Adrenal gland (tissue), 12 donors: ENCODE measurements around the gene SV2A. TPM values are rescaled to one million over a fixed set of nuclear protein-coding genes. Genes with fewer than 3 reads are reported as not detected.
"Not testable (repeated sequence)": the region's sequence is repeated elsewhere in the genome, so short reads cannot be mapped to it uniquely, and the experiment has no call there.

Source experiments
- DNase-seq, 7 donors: peaks; one replicate each; pipeline ENCODE4 v3.0.0-alpha.2; 2019 to 2020
- H3K27ac ChIP-seq, 5 donors: fragments of 200-600 bp; sonication (generic) in 4 of 5; 1 replicate in 3 of 5; 2 replicates in 2 of 5; pipeline versions ENCODE4 v1.5.1 to v1.8.0; 2016 to 2020; ENCODE audit warnings: mild to moderate bottlenecking in 1 of 5
- H3K27me3 ChIP-seq: fragments of 200-600 bp; 2 replicates; pipeline ENCODE4 v1.8.0; 2021
- H3K36me3 ChIP-seq, 2 donors: fragments of 200-600 bp; replicated peaks in 1 of 2; 1 replicate in 1 of 2; 2 replicates in 1 of 2; pipeline versions ENCODE4 v1.5.1 to v1.8.0; 2018 to 2022
- H3K4me1 ChIP-seq, 2 donors: fragments of 200-600 bp; replicated peaks in 1 of 2; 1 replicate in 1 of 2; 2 replicates in 1 of 2; pipeline versions ENCODE4 v1.5.1 to v1.8.0; 2018 to 2021
- H3K4me3 ChIP-seq, 4 donors: fragments of 200-600 bp; sonication (generic) in 3 of 4; one replicate each; pipeline ENCODE4 v1.5.1; 2016 to 2018
- H3K9me3 ChIP-seq, 3 donors: fragments of 200-600 bp; sonication (generic) in 1 of 3; replicated peaks in 1 of 3; 1 replicate in 2 of 3; 2 replicates in 1 of 3; pipeline versions ENCODE4 v1.5.1 to v1.8.0; 2016 to 2021
- POLR2A ChIP-seq, 2 donors: fragments of 450-650 bp; IDR thresholded peaks; one replicate each; pipeline ENCODE4 v1.6.1; 2017; ENCODE audit warnings: antibody characterized with exemption in 2 of 2, mild to moderate bottlenecking in 2 of 2, moderate library complexity in 1 of 2
- WGBS, 4 donors: extraction: QIAGEN DNeasy Blood & Tissue Kit in 2 of 4; methylation state at CpG; one replicate each; pipeline versions ENCODE4 v1.1.5 to v1.1.7; 2013 to 2017; 5-methylcytosine and 5-hydroxymethylcytosine counted together
- intact Hi-C, 2 donors: fragments of 100-400 bp; cut with DNase I; formaldehyde crosslinking; loops; one replicate each; pipeline versions ENCODE4 v1.14.1 to v1.15.0; 2022 to 2023
- polyA plus RNA-seq, 3 donors: library from polyadenylated mRNA; stranded (reverse); fragments of 200-250 nt in 2 of 3; fragments of 350-450 nt in 1 of 3; fragmentation: Illumina TruSeq in 1 of 3; extraction: RNeasy Lipid Tissue Mini Kit (QIAGEN cat#74804) in 1 of 3; gene quantifications; one replicate each; pipeline ENCODE4 v1.2.3, GENCODE V29; 2013 to 2014
- total RNA-seq, 9 donors: library from RNA; depleted of rRNA in 4 of 9; stranded (reverse); fragments of >200 nt in 4 of 9; fragments of 120-200 nt in 1 of 9; fragmentation: NEBNext Ultra II Directional in 1 of 9; extraction: Animal tissue kit (Norgen Biotek cat#: 25700) in 1 of 9; gene quantifications; one replicate each; pipeline versions ENCODE4 v1.1.0 to v1.2.4, GENCODE V29; 2013 to 2023
- TF ChIP-seq, protein P1 (sequence below), 6 experiments: fragments of 450-650 bp in 4 of 6; fragments of 200-600 bp in 2 of 6; sonication (generic) in 1 of 6; IDR thresholded peaks; 1 replicate in 5 of 6; 2 replicates in 1 of 6; pipeline versions ENCODE4 v1.5.1 to v1.8.0; 2016 to 2021; ENCODE audit warnings: antibody characterized with exemption in 6 of 6, mild to moderate bottlenecking in 2 of 6, moderate library complexity in 1 of 6
- donor health status: healthy with polysubstance abuse.
- donor health status: Bipolar disorder and iron deficiency.
- donor health status: DM: yes; HTN: yes; CAD: no.
- donor health status: DM: no; HTN: no; CAD: no.
- donor health status: DM: no; HTN: no; CAD: no.
- donor health status: DM: yes; HTN: yes; CAD: no.

SV2A gene
- total and polyA plus RNA-seq, 12 donors: 2.8 to 31.8 (median 10.6) TPM

- H3K27me3 ChIP-seq: no peaks in the 10 kb centered on the region
- TF ChIP-seq, protein P1, sequence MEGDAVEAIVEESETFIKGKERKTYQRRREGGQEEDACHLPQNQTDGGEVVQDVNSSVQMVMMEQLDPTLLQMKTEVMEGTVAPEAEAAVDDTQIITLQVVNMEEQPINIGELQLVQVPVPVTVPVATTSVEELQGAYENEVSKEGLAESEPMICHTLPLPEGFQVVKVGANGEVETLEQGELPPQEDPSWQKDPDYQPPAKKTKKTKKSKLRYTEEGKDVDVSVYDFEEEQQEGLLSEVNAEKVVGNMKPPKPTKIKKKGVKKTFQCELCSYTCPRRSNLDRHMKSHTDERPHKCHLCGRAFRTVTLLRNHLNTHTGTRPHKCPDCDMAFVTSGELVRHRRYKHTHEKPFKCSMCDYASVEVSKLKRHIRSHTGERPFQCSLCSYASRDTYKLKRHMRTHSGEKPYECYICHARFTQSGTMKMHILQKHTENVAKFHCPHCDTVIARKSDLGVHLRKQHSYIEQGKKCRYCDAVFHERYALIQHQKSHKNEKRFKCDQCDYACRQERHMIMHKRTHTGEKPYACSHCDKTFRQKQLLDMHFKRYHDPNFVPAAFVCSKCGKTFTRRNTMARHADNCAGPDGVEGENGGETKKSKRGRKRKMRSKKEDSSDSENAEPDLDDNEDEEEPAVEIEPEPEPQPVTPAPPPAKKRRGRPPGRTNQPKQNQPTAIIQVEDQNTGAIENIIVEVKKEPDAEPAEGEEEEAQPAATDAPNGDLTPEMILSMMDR (IDR thresholded peaks at IDR 0.05): peak in 5 of 6 experiments; percentile 28 to 60 (median 51)
- peak in 1 of 2 donors; percentile 38 for TF ChIP-seq POLR2A (IDR thresholded peaks at IDR 0.05)
- no peaks in the 10 kb centered on the region for H3K9me3 ChIP-seq
- H3K27ac ChIP-seq: peak overlapping the region; percentile 95 to 100 (median 99)
- WGBS, 4 donors: 4 to 5% (median 4%) methylated on average over 28 of the region's 28 CpGs
- intact Hi-C loops: no loop called here
- H3K4me3 ChIP-seq: peak overlapping the region in 2 of 4 donors; percentile 48 to 81
- H3K36me3 ChIP-seq: no peaks in the 10 kb centered on the region
- peaks cover 9 to 15% of the 10 kb centered on the region in 2 donors for H3K4me1 ChIP-seq
- DNase-seq: peak; percentile 75 to 93 (median 83)
These were observed 29.2 kb downstream of the SV2A start for GRCh38 chr1:149888247-149888998.

DNA sequence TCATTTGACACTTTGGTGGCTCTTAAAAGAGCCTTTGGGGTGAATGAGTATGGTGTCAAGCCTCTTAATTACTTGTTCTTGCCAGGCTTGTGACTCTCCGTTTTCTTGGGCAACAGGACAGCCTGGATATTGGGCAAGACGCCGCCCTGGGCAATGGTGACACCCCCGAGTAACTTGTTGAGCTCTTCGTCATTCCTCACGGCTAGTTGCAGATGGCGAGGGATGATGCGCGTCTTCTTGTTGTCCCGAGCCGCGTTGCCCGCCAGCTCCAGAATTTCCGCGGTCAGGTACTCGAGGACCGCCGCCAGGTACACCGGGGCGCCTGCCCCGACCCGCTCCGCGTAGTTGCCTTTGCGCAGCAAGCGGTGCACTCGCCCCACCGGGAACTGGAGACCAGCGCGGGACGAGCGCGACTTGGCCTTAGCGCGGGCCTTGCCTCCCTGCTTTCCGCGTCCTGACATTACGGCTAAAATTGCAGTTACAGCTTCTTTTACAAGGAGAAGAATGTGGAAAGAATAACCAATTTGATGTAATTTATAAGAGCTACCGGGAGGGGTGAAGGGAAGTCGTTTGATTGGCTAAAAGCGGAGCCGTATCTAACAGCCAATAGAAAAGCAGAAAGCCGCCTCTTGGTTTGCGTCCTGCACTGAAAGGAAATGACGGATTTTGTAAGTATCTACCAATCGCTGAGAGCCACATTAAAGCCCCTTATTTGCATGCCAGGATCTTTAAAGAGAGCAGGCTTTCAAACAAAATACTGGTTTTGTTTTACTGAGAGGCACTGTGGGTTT, 30.0 kb downstream of the SV2A start:
- peak; percentile 84 to 97 (median 91) for DNase-seq
- peak overlapping the region; percentile 9 to 81 (median 56) for H3K4me3 ChIP-seq
- no peaks in the 10 kb centered on the region for H3K27me3 ChIP-seq
- 0 to 1% (median 0%) methylated on average over 24 to 46 of the region's 46 CpGs for WGBS, 4 donors
- intact Hi-C loops: no loop called here
- peaks cover 9 to 15% of the 10 kb centered on the region in 2 donors for H3K4me1 ChIP-seq
- H3K9me3 ChIP-seq: no peaks in the 10 kb centered on the region
- H3K27ac ChIP-seq: peak overlapping the region; percentile 95 to 100 (median 99)
- H3K36me3 ChIP-seq: no peaks in the 10 kb centered on the region
- TF ChIP-seq POLR2A (IDR thresholded peaks at IDR 0.05): peak; percentile 96 to 97
- TF ChIP-seq, protein P1 (IDR thresholded peaks at IDR 0.05): peak in 3 of 6 experiments; percentile 20 to 41 (median 31)

DNA sequence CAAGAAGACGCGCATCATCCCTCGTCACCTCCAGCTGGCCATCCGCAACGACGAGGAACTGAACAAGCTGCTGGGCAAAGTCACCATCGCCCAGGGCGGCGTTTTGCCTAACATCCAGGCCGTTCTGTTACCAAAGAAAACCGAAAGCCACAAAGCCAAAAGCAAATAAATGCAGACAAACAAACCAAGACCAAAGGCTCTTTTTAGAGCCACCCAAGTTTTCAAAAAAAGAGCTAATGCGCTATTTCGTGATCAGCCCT, 30.5 kb downstream of the SV2A start:
- H3K36me3 ChIP-seq, H3K27me3 ChIP-seq, H3K9me3 ChIP-seq, intact Hi-C loops, DNase-seq: not testable (repeated sequence)
- H3K27ac ChIP-seq: peak overlapping the region; percentile 95 to 100 (median 99)
- H3K4me3 ChIP-seq: peak overlapping the region; percentile 9 to 81 (median 56)
- H3K4me1 ChIP-seq: peaks cover 9 to 15% of the 10 kb centered on the region in 2 donors
- WGBS, 4 donors: 0 to 1% (median 0%) methylated on average over 8 to 13 of the region's 13 CpGs

GRCh38 chr1:149886396-149887195, 31.0 kb downstream of the SV2A start:
- peak; percentile 92 to 98 (median 95) for DNase-seq
- 0% methylated on average over 20 to 62 of the region's 62 CpGs for WGBS, 4 donors

GRCh38 chr1:149886121-149886395, 31.6 kb downstream of the SV2A start:
- peak overlapping the region; percentile 67 to 81 (median 72) for H3K4me3 ChIP-seq
- H3K36me3 ChIP-seq, H3K27me3 ChIP-seq, intact Hi-C loops, H3K9me3 ChIP-seq: not testable (repeated sequence)
- H3K4me1 ChIP-seq: peaks cover 9 to 15% of the 10 kb centered on the region in 2 donors
- peak overlapping the region; percentile 95 to 100 (median 98) for H3K27ac ChIP-seq
- 0 to 1% (median 0%) methylated on average over 9 to 19 of the region's 19 CpGs; no CpG with 5 or more reads in 1 of the 4 donors for WGBS, 4 donors
- DNase-seq: peak in 1 of 7 donors; percentile 42

More at GRCh38 chr1:149886396-149887195, 31.0 kb downstream of the SV2A start:
- H3K4me3 ChIP-seq: peak overlapping the region; percentile 67 to 81 (median 72)
- intact Hi-C loops: no loop called here
- H3K36me3 ChIP-seq: no peaks in the 10 kb centered on the region
- peaks cover 9 to 15% of the 10 kb centered on the region in 2 donors for H3K4me1 ChIP-seq
- H3K9me3 ChIP-seq: no peaks in the 10 kb centered on the region
- peak; percentile 100 for TF ChIP-seq POLR2A (IDR thresholded peaks at IDR 0.05)
- TF ChIP-seq, protein P1 (IDR thresholded peaks at IDR 0.05): peak in 1 of 6 experiments; percentile 50
- H3K27ac ChIP-seq: peak overlapping the region; percentile 95 to 100 (median 99)
- no peaks in the 10 kb centered on the region for H3K27me3 ChIP-seq
